Neural progenitor cell (in vitro differentiated cells): ENCODE results near the gene CKS1B. TPM values are rescaled to one million over a fixed set of nuclear protein-coding genes. Genes with fewer than 3 reads are reported as not detected.

Source experiments
- DNase-seq: peaks from one replicate; pipeline ENCODE4 v3.0.0-alpha.2; 2016; ENCODE audit warnings: low spot score
- H2AFZ ChIP-seq: fragments of 200-600 bp; sonication (generic); replicated peaks from 2 replicates; pipeline ENCODE4 v1.6.1; 2016; ENCODE audit warnings: antibody characterized with exemption
- H3F3A ChIP-seq: fragments of 200-600 bp; sonication (generic); 2 replicates; pipeline ENCODE4 v1.6.1; 2016; ENCODE audit warnings: antibody characterized with exemption, low read depth
- H3K27ac ChIP-seq: fragments of 200-600 bp; sonication (generic); 2 replicates; pipeline ENCODE4 v1.5.1; 2016; ENCODE audit warnings: mild to moderate bottlenecking
- H3K27me3 ChIP-seq: fragments of 200-600 bp; sonication (generic); 2 replicates; pipeline ENCODE4 v1.6.1; 2016; ENCODE audit warnings: mild to moderate bottlenecking, moderate library complexity
- H3K36me3 ChIP-seq: fragments of 200-600 bp; sonication (generic); 2 replicates; pipeline ENCODE4 v1.5.1; 2016
- H3K4me1 ChIP-seq: fragments of 200-600 bp; sonication (generic); 2 replicates; pipeline ENCODE4 v1.6.1; 2016; ENCODE audit warnings: mixed run types
- H3K4me2 ChIP-seq: fragments of 200-600 bp; sonication (generic); 2 replicates; pipeline ENCODE4 v1.6.1; 2016
- H3K4me3 ChIP-seq: fragments of 200-600 bp; sonication (generic); 2 replicates; pipeline ENCODE4 v1.5.1; 2016
- H3K79me2 ChIP-seq: fragments of 200-600 bp; sonication (generic); 2 replicates; pipeline ENCODE4 v1.6.1; 2016; ENCODE audit warnings: low read depth
- H3K9ac ChIP-seq: fragments of 200-600 bp; sonication (generic); 2 replicates; pipeline ENCODE4 v1.6.1; 2016
- H3K9me3 ChIP-seq: fragments of 200-600 bp; sonication (generic); 2 replicates; pipeline ENCODE4 v1.5.1; 2016; ENCODE audit warnings: low read depth
- H4K20me1 ChIP-seq: fragments of 200-600 bp; sonication (generic); 2 replicates; pipeline ENCODE4 v1.6.1; 2016; ENCODE audit warnings: low read depth
- H3K27ac Mint-ChIP-seq: 3 replicates; pipeline ENCODE4 v1.8.0; 2021; ENCODE audit warnings: mixed read lengths
- H3K27me3 Mint-ChIP-seq: 2 replicates; pipeline ENCODE4 v1.8.0; 2022; ENCODE audit warnings: low read depth, mild to moderate bottlenecking, inconsistent platforms, moderate library complexity, mixed read lengths; ENCODE audit not compliant: insufficient read depth
- H3K36me3 Mint-ChIP-seq: 3 replicates; pipeline ENCODE4 v1.8.0; 2021; ENCODE audit warnings: mixed read lengths
- H3K4me1 Mint-ChIP-seq: 3 replicates; pipeline ENCODE4 v1.8.0; 2021; ENCODE audit warnings: mixed read lengths
- H3K4me3 Mint-ChIP-seq: 3 replicates; pipeline ENCODE4 v1.8.0; 2021; ENCODE audit warnings: mild to moderate bottlenecking, moderate library complexity, mixed read lengths
- H3K9me3 Mint-ChIP-seq: 3 replicates; pipeline ENCODE4 v1.8.0; 2020; ENCODE audit warnings: mixed read lengths
- CTCF ChIP-seq: fragments of 200-600 bp; sonication (generic); IDR thresholded peaks from 2 replicates; pipeline ENCODE4 v1.5.1; 2017; ENCODE audit warnings: antibody characterized with exemption, mild to moderate bottlenecking
- EZH2 ChIP-seq: fragments of 200-600 bp; sonication (generic); IDR thresholded peaks from 2 replicates; pipeline ENCODE4 v1.6.1; 2017; ENCODE audit warnings: antibody characterized with exemption, mild to moderate bottlenecking, moderate library complexity
- EZH2phosphoT487 ChIP-seq: fragments of 200-600 bp; sonication (generic); IDR thresholded peaks from 2 replicates; pipeline ENCODE4 v1.6.1; 2017; ENCODE audit warnings: antibody characterized with exemption
- total RNA-seq: library from RNA; depleted of rRNA; stranded (reverse); fragments of >200 nt; gene quantifications from 2 replicates; pipeline ENCODE4 v1.2.3, GENCODE V29; 2015; ENCODE audit warnings: low replicate concordance

Gene CKS1B
- total RNA-seq, 1 donor from 2014 or later = 297 TPM

GRCh38 chr1:154931940-154932487 is 42.5 kb upstream of the CKS1B start:
- H3K4me1 Mint-ChIP-seq = peaks cover 16% of the 10 kb centered on the region
- no peak overlapping the region for H3K4me2 ChIP-seq
- H4K20me1 ChIP-seq = no peaks in the 10 kb centered on the region

DNA sequence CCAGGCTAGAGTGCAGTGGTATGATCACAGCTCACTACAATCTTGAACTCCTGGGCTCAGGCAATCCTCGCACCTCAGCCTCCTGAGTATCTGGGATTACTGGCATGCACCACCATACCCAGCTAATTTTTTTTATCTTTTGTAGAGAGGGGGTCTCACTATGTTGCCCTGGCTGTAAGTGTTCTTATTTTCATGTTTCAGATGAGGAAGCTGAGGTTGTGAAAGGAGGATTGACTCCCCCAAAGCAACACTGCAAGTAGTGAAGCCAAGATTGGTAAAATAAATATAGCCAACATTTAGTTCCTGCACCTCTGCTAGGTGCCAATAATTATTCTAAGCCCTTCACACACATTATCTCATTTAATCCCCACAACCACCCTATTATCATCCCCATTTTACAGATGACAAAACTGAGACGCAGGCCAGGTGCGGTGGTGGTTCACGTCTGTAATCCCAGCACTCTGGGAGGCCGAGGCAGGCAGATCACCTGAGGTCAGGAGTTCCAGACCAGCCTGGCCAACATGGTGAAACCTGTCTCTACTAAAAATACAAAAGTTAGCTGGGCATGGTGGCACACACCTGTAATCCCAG is 40.0 kb upstream of the CKS1B start:
- H2AFZ ChIP-seq = no peak overlapping the region
- TF ChIP-seq CTCF = no peak
- TF ChIP-seq EZH2 = no peak
- no peak for TF ChIP-seq EZH2phosphoT487

More at GRCh38 chr1:154931940-154932487, 42.5 kb upstream of the CKS1B start:
- H2AFZ ChIP-seq = no peak overlapping the region
- no peaks in the 10 kb centered on the region for H3K4me1 ChIP-seq
- H3K27ac ChIP-seq = no peak overlapping the region
- no peaks in the 10 kb centered on the region for H3K9me3 ChIP-seq
- no peaks in the 10 kb centered on the region for H3K36me3 ChIP-seq
- no peak for DNase-seq
- H3K9me3 Mint-ChIP-seq = no peaks in the 10 kb centered on the region
- no peak overlapping the region for H3K4me3 ChIP-seq
- peaks cover 7% of the 10 kb centered on the region for H3F3A ChIP-seq
- peaks cover 8% of the 10 kb centered on the region for H3K27me3 Mint-ChIP-seq
- no peaks in the 10 kb centered on the region for H3K27me3 ChIP-seq
- peaks cover 10% of the 10 kb centered on the region for H3K79me2 ChIP-seq
- H3K4me3 Mint-ChIP-seq = no peak overlapping the region
- no peak overlapping the region for H3K27ac Mint-ChIP-seq
- H3K36me3 Mint-ChIP-seq = peaks cover 9% of the 10 kb centered on the region
- H3K9ac ChIP-seq = no peak overlapping the region
- TF ChIP-seq CTCF = no peak
- TF ChIP-seq EZH2phosphoT487 = no peak
- TF ChIP-seq EZH2 = no peak

GRCh38 chr1:154935749-154936554 is 38.5 kb upstream of the CKS1B start:
- H3K36me3 Mint-ChIP-seq = peaks cover 2% of the 10 kb centered on the region
- Histone ChIP-seq H4K20me1 (no peaks in the 10 kb centered on the region), H3K4me1 (peaks cover 19% of the 10 kb centered on the region), H3K79me2 (peaks cover 10% of the 10 kb centered on the region), H3K27ac (no peak overlapping the region), H2AFZ (peak overlapping the region; percentile 88), H3K4me3 (peak overlapping the region; percentile 62), H3F3A (peaks cover 18% of the 10 kb centered on the region), H3K27me3 (no peaks in the 10 kb centered on the region), H3K4me2 (peak overlapping the region; percentile 81), H3K36me3 (no peaks in the 10 kb centered on the region), H3K9ac (no peak overlapping the region), H3K9me3 (no peaks in the 10 kb centered on the region)
- TF ChIP-seq CTCF (no peak), EZH2 (no peak), EZH2phosphoT487 (no peak)
- peaks cover 46% of the 10 kb centered on the region for H3K4me1 Mint-ChIP-seq
- H3K27me3 Mint-ChIP-seq = peaks cover 15% of the 10 kb centered on the region
- no peaks in the 10 kb centered on the region for H3K9me3 Mint-ChIP-seq
- H3K27ac Mint-ChIP-seq = peak overlapping the region; percentile 100
- DNase-seq = no peak
- peak overlapping the region; percentile 94 for H3K4me3 Mint-ChIP-seq

More for the DNA sequence above, 40.0 kb upstream of the CKS1B start:
- no peak for DNase-seq
- Mint-ChIP-seq H3K4me1 (peaks cover 35% of the 10 kb centered on the region), H3K4me3 (peak overlapping the region; percentile 41), H3K27me3 (peaks cover 12% of the 10 kb centered on the region), H3K27ac (no peak overlapping the region), H3K36me3 (peaks cover 2% of the 10 kb centered on the region), H3K9me3 (no peaks in the 10 kb centered on the region)
- no peaks in the 10 kb centered on the region for H3K36me3 ChIP-seq
- no peaks in the 10 kb centered on the region for H3K9me3 ChIP-seq
- H3K27me3 ChIP-seq = no peaks in the 10 kb centered on the region
- no peak overlapping the region for H3K4me3 ChIP-seq
- no peak overlapping the region for H3K4me2 ChIP-seq
- H3F3A ChIP-seq = peaks cover 18% of the 10 kb centered on the region
- H3K27ac ChIP-seq = no peak overlapping the region
- no peaks in the 10 kb centered on the region for H4K20me1 ChIP-seq
- H3K4me1 ChIP-seq = peaks cover 6% of the 10 kb centered on the region
- peaks cover 10% of the 10 kb centered on the region for H3K79me2 ChIP-seq
- no peak overlapping the region for H3K9ac ChIP-seq
